HG02973 (cell line): ENCODE results near the gene RDX.
"Not testable (repeated sequence)": the region's sequence is repeated elsewhere in the genome, so short reads cannot be mapped to it uniquely, and the experiment has no call there.

Experiments
- ATAC-seq: cut with Tn5 transposase; IDR thresholded peaks from one replicate; pipeline ENCODE4 v1.9.1; 2021; ENCODE audit warnings: moderate library complexity; ENCODE audit not compliant: unreplicated experiment

RDX gene

DNA sequence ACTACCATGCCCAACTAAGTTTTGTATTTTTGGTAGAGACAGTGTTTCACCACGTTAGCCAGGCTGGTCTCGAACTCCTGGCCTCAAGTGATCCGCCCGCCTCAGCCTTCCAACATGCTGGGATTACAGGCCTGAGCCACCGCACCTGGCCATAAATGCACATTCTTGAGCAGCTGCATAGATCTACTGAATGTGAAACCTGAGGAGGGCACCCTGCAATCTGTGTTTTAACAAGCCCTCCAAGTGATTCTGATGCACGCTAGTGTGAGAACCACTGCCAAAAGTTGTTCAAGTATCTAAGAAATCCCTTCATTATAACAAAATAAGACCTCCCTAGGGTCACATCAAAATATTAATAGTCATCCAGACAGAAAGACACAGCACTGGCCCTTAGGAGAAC lies 89.3 kb downstream of the RDX start:
- ATAC-seq, result no peak

DNA sequence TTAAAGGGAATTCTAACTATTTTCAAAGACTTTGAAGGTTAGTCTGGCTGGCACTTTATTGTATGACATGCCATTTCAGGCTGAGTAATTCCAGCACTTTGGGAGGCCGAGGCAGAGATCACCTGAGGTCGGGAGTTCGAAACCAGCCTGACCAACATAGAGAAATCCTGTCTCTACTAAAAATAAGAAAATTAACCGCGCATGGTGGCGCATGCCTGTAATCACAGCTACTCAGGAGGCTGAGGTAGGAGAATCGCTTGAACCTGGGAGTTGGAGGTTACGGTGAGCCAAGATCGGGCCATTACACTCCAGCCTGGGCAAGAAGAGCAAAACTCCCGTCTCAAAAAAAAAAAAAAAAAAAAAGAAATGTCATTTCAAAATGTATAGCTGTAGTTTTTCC lies 95.6 kb downstream of the RDX start:
- ATAC-seq, result no peak

GRCh38 chr11:110200241-110200640 lies 96.2 kb downstream of the RDX start:
- ATAC-seq, result no peak

GRCh38 chr11:110199184-110199981 lies 97.0 kb downstream of the RDX start:
- ATAC-seq, result no peak

DNA sequence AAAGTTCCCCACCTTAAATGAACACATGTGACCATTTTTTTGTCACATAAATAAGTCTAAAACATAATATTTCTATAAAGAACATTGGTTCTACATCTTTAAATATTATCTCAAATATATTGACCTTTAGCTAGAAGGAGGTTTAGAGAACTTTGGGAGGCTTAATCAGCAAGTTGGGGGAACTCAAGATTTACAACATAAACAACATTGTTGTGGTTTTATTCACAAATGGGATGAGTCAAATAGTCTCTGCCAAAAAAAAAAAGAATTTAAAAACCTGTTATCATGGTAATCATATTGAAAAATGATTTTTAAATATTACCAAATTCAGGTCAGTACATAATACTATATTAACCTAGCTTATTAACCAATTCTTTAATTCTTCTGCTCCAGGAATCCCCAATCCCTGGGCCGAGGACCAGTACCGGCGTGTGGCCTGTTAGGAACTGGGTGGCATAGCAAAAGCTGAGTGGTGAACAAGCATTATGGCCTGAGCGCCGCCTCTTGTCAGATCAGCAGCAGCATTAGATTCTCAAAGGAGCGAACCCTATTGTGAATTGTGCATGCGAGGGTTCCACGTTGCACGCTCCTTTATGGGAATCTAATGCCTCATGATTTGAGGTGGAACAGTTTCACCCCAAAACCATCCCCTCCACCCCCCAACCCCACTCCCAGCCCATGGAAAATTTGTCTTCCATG lies 98.2 kb downstream of the RDX start:
- ATAC-seq, result no peak

DNA sequence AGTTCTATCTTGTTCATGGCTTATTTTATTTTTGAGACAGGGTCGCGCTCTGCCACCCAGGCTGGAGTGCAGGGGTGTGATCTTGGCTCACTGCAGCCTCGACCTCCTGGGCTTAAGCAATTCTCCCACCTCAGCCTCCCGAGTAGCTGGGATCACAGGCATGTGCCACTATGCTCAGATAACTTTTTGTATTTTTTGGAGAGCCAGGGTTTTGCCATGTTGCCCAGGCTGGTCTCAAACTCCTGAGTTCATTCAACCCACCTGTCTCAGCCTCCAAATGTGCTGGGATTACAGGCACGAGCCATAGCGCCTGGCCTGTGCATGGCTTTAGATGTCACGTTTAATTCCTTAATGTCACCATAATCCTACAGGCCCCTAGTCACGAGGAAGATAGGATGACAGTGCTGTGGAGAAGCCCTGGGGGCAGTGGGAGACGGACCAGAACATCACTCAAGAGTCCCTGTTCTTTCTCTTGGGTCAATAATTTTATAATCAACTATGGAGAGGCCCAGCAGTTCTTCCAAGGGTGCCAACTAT lies 99.5 kb downstream of the RDX start:
- ATAC-seq, result no peak

GRCh38 chr11:110196241-110196754 lies 100.1 kb downstream of the RDX start:
- ATAC-seq, result no peak

DNA sequence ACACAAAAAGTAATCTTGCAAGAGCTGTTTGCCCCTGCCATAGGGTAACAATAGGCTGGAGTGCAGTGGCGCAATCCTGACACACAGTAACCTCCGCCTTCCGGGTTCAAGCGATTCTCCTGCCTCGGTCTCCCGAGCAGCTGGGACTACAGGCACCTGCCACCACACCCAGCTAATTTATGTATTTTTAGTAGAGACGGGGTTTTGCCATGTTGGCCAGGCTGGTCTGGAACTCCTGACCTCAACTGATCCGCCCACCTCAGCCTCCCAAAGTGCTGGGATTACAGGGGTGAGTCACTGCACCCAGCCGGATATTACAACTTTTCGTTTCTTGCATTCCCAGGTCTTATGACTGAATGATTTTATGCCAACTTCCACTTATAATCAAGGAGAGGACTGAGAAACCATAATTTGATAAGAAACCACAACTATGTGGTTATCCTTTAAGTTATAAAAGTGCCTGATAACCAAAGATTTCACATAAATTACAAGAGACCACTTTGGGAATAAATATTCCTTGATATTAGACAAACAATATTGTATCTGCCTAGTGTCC lies 102.1 kb downstream of the RDX start:
- not testable (repeated sequence) for ATAC-seq

GRCh38 chr11:110192604-110193282 lies 103.7 kb downstream of the RDX start:
- ATAC-seq, result peak; percentile 59

GRCh38 chr11:110190885-110191284 lies 105.5 kb downstream of the RDX start:
- ATAC-seq, result no peak

DNA sequence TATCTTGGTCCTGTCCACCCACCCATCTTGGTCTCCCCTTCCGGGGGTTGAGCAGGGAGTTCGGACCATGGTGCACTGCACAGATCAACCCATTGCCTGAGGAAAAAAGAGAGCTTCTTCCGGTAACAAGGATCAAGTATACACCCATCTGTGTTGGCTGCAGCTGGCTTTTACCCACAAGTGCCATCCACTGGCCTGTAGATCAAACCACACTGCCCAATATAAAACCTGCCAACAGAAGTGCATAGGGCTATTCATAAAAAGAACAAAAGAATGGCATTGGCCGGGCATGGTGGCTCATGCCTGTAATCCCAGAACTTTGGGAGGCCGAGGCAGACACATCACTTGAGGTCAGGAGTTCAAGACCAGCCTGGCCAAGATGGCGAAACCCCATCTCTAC lies 108.7 kb downstream of the RDX start:
- ATAC-seq, result no peak

DNA sequence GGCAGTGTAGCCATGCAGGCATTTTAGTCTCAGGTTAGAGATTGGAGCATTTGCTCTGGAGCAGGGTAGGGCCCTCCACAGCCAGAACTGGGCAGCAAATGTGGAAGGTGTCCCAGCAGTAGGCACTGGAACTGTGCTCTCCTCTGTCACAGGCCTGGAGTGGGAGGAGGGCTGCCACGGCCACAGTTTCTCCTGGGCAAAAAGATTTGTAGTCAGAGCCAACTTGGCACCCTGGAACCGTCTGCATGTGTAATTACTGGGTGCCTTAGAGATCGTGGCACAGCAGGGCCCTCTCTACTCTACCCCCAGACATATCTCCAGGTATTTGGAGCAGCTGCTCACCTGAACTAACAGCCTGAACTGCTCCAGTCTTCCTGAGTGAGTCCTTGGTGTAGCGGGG lies 109.5 kb downstream of the RDX start:
- no peak for ATAC-seq

DNA sequence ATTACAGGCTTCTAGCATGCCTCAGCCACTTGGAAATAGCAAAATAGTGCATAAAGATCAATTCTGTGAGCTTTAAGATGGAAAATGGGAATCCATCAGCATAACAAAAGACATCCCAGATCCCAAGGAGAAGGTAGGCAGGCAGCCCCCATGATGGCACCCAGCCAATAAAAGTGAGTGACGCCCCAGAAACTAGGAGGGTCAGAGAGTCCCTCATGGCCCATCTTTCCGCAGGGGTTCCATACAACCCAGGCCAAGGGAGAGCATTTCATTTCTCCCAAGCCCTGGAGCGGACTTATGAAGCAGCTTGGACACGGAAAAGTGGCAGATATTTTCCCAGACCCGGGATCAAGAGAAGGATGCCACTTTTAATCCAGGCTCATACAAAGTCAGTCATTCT lies 110.0 kb downstream of the RDX start:
- no peak for ATAC-seq

GRCh38 chr11:110185599-110185998 lies 110.8 kb downstream of the RDX start:
- no peak for ATAC-seq

DNA sequence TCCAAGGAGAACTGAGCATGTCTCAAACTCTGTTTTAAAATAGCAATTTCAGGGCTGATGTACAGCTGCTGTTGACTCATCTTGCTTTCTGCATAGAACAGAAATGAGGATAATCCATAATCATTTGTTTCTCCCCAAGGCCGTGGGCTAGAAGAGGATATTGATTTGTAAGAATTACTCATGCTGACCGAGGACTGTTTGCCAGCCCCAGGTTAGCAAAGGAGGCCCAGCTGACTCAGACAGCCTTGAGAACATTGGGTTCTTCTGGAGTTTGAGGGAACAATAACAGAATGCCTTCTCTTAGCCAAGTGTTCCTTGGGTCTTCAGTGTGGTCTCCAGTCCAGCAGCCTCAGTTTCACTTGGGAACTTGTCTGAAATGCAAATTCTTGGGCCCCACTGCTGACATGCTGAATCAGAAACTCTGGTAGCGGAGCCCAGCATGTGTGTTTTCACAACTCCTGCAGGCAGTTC lies 111.3 kb downstream of the RDX start:
- no peak for ATAC-seq

- no peak for ATAC-seq
These were observed 112.0 kb downstream of the RDX start for GRCh38 chr11:110184456-110184855.

DNA sequence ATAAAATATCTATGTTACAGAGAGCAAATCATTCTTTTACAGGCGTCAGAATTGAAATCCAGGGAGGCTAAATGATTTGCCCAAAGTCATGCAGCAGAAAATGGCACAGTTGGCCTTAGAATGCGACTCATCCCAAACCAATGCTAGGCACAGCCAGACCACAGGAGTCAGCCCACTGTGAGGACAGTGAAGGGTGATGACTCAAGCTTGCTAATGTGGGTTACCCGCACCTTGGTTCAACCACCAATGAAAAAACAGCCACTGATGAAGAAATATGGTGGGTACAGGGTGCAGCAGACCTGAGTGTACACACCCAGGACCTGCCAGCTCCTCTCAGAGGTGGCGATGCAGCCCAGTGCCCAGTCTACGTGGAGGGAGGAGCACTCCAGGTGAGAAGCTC lies 113.5 kb downstream of the RDX start:
- ATAC-seq, result no peak

DNA sequence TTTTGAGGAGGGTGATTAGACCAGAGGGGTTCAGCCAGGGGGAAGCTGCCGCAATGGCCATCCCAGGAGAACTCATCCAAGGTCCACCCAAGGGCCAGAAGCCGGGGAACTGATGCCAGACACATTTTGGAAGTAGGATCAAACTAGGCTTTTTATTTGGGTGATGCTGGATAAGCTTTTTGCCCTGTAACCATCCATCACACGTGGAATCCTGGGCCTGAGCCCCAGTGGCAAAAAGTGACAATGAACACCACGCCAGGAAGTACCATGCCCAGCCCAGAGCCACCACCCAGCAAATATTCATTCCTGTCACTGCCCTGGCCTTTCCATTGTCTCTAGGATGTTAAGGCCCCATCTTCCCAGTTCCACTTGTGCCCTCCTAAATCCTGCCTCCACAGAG lies 117.3 kb downstream of the RDX start:
- ATAC-seq, result no peak

GRCh38 chr11:110177086-110177456 lies 119.3 kb downstream of the RDX start:
- no peak for ATAC-seq

DNA sequence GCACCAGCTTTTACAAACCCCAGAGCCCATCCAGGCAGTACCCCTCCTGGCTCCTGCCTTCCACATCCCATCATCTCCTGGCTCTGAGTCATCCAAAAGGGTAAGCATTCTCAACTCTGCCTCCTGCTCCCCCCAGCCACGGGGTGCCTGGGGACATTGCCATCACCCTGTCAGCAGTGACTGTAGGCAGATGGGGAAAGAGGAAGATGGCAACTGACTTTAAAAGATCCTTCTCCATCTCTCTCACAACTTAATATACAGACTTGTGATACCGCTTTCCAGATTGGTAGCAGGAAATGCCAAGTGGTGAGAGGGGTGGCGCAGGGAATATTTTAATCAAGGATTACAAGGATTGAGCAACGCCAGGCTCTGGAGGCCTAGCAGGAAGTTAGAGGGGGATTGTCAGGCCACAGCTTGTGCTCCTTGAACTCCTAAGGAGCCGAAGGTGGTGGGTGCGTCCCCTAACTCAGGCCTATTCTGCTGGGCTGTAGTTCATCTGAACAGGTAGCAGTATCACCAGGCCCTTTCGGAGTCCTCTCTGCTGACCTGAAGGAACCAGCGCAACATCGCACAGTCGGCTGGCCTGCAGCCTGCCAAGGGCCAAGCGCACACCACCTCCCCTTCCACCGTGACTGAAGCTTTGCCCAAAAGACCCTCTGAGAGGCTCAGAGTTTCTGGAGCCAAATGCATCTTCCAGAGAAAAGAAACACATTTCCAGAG lies 119.9 kb downstream of the RDX start:
- ATAC-seq, result no peak
